Measurements from ENCODE around the gene SLTM. TPM values are rescaled to one million over a fixed set of nuclear protein-coding genes. Genes with fewer than 3 reads are reported as not detected.

SLTM gene
- 61.6 TPM for polyA plus RNA-seq (2012; ENCODE audit: low read depth, missing spikeins)

DNA sequence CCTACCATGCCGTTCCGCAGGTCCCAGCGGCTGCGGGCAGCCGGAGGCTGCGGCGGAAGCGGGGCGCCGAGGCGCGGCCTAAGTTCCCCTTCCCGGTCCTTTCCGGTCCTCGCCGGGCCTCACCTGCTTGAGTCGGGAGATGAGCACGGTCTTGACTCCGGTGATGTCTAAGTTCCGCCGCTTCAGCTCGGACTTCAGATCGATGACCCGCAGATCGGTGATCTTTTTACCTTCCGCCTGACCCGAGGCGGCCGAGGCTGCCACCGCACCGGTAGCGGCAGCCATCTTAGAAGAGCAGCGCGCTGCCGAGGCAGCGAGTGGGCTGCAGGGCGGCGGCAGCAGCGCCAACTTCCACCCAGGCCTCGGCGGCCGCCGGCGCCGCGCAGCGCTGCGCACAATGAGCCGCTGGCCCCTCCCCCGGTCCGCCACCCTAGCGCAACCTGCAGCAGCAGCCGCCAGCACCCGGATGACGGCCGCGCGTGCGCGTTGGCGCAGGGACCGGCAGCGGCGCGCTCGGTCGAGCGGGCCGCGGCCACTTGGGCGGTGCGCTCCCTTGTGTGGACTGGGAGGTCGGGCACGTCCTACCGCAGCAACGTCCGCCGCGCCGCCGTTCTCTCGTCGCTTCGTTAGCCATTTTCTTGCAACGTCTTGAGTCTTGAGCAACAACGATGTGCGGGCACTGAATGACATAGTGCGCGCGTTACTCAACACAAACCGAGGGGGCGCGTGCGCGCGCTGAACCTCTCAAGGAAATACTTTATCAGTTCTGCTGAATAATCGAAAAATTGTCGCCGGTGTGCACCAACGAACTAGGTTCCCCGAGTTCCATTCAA lies at the start of gene SLTM:
TSS of gene SLTM (minus strand) at position 399 of the 833 bp plus-strand sequence. CDS start at position 285, 114 bp downstream.
- DNase-seq (ENCODE audit: insufficient read length, low spot score), result peak; percentile 78
- peak; percentile 99 for FAIRE-seq
- TF ChIP-seq SPI1 (IDR thresholded peaks at IDR 0.05; ENCODE audit: low read depth, low read length), result no peak
- peak; percentile 86 for TF ChIP-seq POU2F2 (IDR thresholded peaks at IDR 0.05; ENCODE audit: low read depth, low read length)
- TF ChIP-seq POLR2AphosphoS5 (IDR thresholded peaks at IDR 0.05; ENCODE audit: low read depth, low read length), result peak; percentile 96
- TF ChIP-seq PAX5 (IDR thresholded peaks at IDR 0.05; ENCODE audit: insufficient read depth, low read length, severe bottlenecking), result peak; percentile 25
- peak; percentile 98 for TF ChIP-seq TAF1 (IDR thresholded peaks at IDR 0.05; ENCODE audit: low read depth, low read length)
- TF ChIP-seq POLR2A (IDR thresholded peaks at IDR 0.05; ENCODE audit: low read depth, low read length), result peak; percentile 97

DNA sequence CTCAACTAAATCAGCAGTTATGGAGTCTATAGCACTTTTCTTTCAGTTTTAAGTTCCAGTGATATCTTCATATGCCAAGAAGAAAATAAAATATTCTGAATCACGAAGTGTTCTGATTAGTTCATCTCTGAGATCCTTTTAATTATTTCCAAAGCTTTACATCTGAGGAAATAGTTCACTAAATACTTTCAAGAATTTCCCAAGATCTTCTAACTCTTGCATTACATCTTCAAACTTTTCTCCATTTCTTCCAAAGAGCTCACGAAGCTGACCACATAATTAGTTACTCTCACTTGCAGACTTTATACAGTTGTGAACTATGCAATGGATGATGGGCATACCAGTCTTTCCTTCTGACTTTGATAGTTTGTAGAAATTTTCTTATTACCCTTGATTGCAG lies 49.8 kb upstream of the SLTM start:
- no peak for TF ChIP-seq POU2F2 (IDR thresholded peaks at IDR 0.05; ENCODE audit: low read depth, low read length)
- no peak for TF ChIP-seq PAX5 (IDR thresholded peaks at IDR 0.05; ENCODE audit: insufficient read depth, low read length, severe bottlenecking)
- no peak for TF ChIP-seq POLR2A (IDR thresholded peaks at IDR 0.05; ENCODE audit: low read depth, low read length)
- TF ChIP-seq TAF1 (IDR thresholded peaks at IDR 0.05; ENCODE audit: low read depth, low read length), result no peak
- no peak for TF ChIP-seq SPI1 (IDR thresholded peaks at IDR 0.05; ENCODE audit: low read depth, low read length)
- DNase-seq (ENCODE audit: insufficient read length, low spot score) (no peak), FAIRE-seq (no peak)

DNA sequence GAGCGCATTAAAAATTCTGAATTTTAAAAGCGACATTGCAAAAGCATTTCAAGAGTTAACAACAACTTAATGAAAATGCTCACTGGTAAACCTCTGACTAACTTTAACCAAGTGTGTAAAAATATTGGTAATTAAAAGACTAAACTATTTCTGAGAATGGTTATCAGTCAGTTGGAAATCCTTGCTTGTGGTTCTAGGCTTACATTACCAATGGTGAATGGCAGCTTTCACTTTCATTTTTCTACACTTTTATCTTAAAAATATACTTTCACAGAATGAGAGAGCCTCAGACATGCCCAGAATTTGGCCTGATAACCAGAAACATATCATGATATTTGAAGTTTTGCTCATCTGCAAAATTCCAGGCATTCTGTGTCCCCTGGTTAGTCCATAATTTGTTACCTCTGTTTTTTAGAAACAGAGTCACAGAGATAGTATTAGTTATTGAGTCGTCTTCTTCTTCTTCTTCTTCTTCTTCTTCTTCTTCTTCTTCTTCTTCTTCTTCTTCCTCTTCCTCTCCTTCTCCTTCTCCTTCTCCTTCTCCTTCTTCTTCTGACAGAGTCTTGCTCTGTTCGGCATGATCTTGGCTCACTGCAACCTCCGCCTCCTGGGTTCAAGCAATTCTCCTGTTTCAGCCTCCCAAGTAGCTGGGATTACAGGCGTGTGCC lies 48.5 kb upstream of the SLTM start:
- peak; percentile 67 for FAIRE-seq
- TF ChIP-seq POLR2A (IDR thresholded peaks at IDR 0.05; ENCODE audit: low read depth, low read length) (no peak), TAF1 (IDR thresholded peaks at IDR 0.05; ENCODE audit: low read depth, low read length) (no peak), POU2F2 (IDR thresholded peaks at IDR 0.05; ENCODE audit: low read depth, low read length) (no peak), SPI1 (IDR thresholded peaks at IDR 0.05; ENCODE audit: low read depth, low read length) (no peak), POLR2AphosphoS5 (IDR thresholded peaks at IDR 0.05; ENCODE audit: low read depth, low read length) (no peak), PAX5 (IDR thresholded peaks at IDR 0.05; ENCODE audit: insufficient read depth, low read length, severe bottlenecking) (no peak)
- no peak for DNase-seq (ENCODE audit: insufficient read length, low spot score)

DNA sequence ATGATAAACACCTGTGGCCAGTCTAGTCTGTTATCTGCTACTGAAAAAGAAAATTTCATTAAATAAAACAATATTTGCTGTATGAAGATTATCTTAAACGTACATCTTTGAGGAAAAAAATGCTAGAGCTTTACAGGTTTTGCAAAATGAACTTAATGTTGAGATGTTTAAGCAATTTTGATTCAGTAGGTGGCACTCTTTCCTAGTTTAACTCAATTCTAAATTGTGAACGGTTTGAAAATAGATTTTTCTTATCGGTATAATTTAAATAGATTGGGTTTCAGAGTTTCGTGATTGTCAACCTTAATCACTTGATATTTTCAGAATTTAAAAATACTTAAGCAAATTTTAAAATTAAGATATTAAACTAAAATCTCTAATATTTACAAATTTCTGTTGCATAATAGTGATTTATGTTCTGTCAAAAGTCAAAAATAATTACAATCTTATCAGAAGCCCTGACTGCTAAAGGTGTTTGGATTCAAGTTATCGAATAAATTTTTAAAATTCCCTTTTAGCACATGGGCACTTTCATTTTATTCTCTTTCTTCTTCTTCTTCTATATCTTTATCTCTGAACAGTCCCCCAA lies 47.0 kb upstream of the SLTM start:
- no peak for TF ChIP-seq PAX5 (IDR thresholded peaks at IDR 0.05; ENCODE audit: insufficient read depth, low read length, severe bottlenecking)
- TF ChIP-seq POU2F2 (IDR thresholded peaks at IDR 0.05; ENCODE audit: low read depth, low read length), result no peak
- no peak for TF ChIP-seq TAF1 (IDR thresholded peaks at IDR 0.05; ENCODE audit: low read depth, low read length)
- TF ChIP-seq POLR2AphosphoS5 (IDR thresholded peaks at IDR 0.05; ENCODE audit: low read depth, low read length), result no peak
- TF ChIP-seq POLR2A (IDR thresholded peaks at IDR 0.05; ENCODE audit: low read depth, low read length), result no peak
- no peak for TF ChIP-seq SPI1 (IDR thresholded peaks at IDR 0.05; ENCODE audit: low read depth, low read length)
- FAIRE-seq (peak; percentile 23), DNase-seq (ENCODE audit: insufficient read length, low spot score) (no peak)

DNA sequence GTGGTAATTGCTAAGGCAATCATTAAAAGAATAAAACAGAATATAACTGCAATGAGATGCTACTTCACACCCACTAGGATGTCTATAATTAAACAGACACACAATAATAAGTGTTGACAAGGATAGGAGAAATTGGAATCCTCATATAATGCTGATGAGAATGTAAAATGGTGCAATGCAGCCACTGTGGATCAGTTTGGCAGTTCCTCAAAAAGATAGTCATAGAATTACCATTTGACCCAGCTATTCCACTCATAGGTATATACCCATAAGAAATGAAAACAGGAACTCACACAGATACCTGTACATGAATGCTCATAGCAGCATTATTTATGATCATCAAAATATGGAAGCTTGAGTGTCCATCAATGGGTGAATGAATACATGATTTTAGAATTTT lies 44.4 kb upstream of the SLTM start:
- no peak for FAIRE-seq
- TF ChIP-seq SPI1 (IDR thresholded peaks at IDR 0.05; ENCODE audit: low read depth, low read length) (peak; percentile 44; the same call in 1 of the 2 replicates), POLR2A (IDR thresholded peaks at IDR 0.05; ENCODE audit: low read depth, low read length) (no peak), TAF1 (IDR thresholded peaks at IDR 0.05; ENCODE audit: low read depth, low read length) (no peak)
- DNase-seq (ENCODE audit: insufficient read length, low spot score), result no peak

DNA sequence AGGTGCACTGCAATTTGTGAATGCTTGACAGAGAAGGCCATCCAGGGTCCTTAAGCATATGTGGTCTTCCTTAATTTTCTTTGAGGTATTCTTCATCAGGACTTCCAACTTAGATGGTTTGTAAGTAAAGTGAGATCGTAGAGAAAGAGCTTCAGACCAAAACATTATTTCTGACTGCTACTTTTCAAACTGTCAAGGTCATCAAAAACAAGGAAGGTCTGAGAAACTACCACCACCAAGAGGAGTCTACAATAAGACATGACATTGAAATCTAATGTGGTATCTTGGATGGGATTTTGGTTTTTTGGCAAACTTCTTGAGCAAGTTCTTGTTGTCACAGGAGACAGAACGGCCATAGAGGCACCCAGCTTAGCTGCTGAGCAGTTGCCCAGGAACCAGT lies 34.0 kb upstream of the SLTM start:
- no peak for TF ChIP-seq SPI1 (IDR thresholded peaks at IDR 0.05; ENCODE audit: low read depth, low read length)
- no peak for TF ChIP-seq PAX5 (IDR thresholded peaks at IDR 0.05; ENCODE audit: insufficient read depth, low read length, severe bottlenecking)
- TF ChIP-seq POLR2A (IDR thresholded peaks at IDR 0.05; ENCODE audit: low read depth, low read length), result no peak
- no peak for TF ChIP-seq TAF1 (IDR thresholded peaks at IDR 0.05; ENCODE audit: low read depth, low read length)
- no peak for TF ChIP-seq POU2F2 (IDR thresholded peaks at IDR 0.05; ENCODE audit: low read depth, low read length)
- TF ChIP-seq POLR2AphosphoS5 (IDR thresholded peaks at IDR 0.05; ENCODE audit: low read depth, low read length), result no peak
- DNase-seq (ENCODE audit: insufficient read length, low spot score) (no peak), FAIRE-seq (no peak)

DNA sequence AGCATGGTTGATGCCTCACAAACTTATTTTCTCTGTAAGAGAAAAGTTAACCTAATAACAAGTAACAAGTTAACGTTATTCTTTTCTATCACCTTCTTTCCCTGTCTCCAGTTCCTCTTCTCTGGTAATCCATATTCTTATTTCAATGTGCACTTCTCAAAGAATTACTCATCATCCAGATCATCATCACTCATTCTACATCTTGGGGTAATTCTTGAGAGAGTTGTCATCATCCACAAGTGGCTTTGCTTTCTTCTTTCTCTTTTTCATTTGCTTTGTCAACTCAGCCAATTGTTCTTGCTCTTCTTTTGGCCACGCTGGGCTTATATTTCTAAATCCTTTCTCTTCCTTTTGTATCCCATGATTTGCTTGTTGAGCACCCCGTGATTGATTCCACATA lies 33.2 kb upstream of the SLTM start:
- FAIRE-seq, result no peak
- TF ChIP-seq POLR2A (IDR thresholded peaks at IDR 0.05; ENCODE audit: low read depth, low read length), result no peak
- TF ChIP-seq TAF1 (IDR thresholded peaks at IDR 0.05; ENCODE audit: low read depth, low read length), result no peak
- TF ChIP-seq SPI1 (IDR thresholded peaks at IDR 0.05; ENCODE audit: low read depth, low read length), result no peak
- no peak for TF ChIP-seq PAX5 (IDR thresholded peaks at IDR 0.05; ENCODE audit: insufficient read depth, low read length, severe bottlenecking)
- no peak for DNase-seq (ENCODE audit: insufficient read length, low spot score)

DNA sequence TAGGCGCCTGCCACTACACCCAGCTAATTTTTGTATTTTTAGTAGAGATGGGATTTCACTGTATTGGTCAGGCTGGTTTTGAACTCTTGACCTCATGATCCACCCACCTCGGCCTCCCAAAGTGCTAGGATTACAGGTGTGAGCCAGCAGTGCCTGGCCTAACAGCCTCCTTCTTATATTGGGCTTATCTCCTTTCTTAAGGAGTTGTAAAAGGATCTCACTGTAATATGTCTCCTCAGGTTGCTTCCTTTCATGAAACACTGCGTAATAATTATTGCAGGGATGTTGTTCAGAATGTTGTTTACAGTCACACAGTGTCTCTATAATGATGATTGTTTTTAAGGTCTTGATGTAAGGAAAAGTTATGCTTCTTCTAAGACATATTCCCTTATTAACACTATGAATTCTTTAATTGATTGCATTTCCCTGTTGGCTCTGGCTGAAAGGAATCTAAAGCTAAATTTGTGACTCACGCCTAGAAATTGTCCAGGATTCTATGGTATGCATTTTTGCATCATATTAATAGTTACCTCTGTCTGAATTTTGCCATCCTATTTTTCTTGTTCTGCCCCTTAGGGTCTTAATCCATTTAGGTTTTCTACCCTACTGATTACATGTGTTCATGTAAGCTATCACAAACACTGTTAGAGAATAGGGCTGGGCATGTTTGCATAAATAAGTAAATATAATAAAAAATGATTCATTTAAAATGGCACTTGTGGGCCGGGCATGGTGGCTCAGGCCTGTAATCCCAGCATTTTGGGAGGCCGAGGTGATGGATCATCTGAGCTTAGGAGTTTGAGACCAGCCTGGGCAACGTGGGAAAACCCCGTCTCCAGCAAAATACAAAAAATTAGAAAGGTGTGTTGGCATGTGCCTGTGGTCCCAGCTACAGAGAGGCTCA lies 29.4 kb upstream of the SLTM start:
- no peak for TF ChIP-seq POLR2A (IDR thresholded peaks at IDR 0.05; ENCODE audit: low read depth, low read length)
- TF ChIP-seq SPI1 (IDR thresholded peaks at IDR 0.05; ENCODE audit: low read depth, low read length), result no peak
- TF ChIP-seq POLR2AphosphoS5 (IDR thresholded peaks at IDR 0.05; ENCODE audit: low read depth, low read length), result no peak
- no peak for TF ChIP-seq TAF1 (IDR thresholded peaks at IDR 0.05; ENCODE audit: low read depth, low read length)
- no peak for TF ChIP-seq POU2F2 (IDR thresholded peaks at IDR 0.05; ENCODE audit: low read depth, low read length)
- no peak for TF ChIP-seq PAX5 (IDR thresholded peaks at IDR 0.05; ENCODE audit: insufficient read depth, low read length, severe bottlenecking)
- FAIRE-seq, result no peak
- no peak for DNase-seq (ENCODE audit: insufficient read length, low spot score)

Measured in GM12891 (cell line).